ENCODE measurements around the gene CCDC61.
A peak's percentile ranks its signal among the peaks of the same experiment; 100 is the strongest.

Gene CCDC61

DNA sequence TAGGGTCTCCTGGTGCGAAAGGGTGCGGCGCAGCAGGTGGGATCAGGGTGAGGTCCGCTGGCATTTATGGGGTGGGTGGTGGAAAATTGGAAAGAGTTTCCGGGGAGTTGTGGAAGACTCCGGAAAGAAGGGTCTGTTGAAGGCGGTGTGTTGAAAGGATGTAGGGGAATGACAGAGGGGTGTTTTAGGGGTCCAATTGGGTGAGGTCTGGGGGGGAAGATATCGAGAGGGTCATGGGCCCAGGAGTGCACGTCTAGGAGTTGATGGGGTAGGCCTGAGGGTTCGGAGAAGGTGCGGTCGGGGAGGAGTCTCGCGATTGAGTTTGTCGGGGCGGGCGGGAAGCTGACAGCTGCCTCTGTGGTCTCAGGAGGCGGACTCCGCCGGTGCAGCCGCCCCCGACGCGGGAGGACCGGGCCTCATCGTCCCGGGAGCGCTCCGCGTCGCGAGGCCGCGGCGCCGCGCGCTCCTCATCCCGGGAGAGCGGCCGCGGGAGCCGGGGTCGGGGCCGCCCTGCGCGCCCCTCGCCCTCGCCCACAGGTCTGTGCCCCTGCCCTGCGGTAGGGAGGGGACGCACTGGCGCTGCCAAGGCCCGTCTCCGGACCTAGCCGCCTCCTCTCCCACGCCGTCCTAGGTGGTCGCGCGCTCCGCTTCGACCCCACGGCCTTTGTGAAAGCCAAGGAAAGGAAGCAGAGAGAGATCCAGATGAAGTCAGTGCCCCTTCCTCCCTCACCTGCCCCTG, 20.6 kb downstream of the CCDC61 start:
- DNase-seq (ENCODE audit: low read depth) = no peak

DNA sequence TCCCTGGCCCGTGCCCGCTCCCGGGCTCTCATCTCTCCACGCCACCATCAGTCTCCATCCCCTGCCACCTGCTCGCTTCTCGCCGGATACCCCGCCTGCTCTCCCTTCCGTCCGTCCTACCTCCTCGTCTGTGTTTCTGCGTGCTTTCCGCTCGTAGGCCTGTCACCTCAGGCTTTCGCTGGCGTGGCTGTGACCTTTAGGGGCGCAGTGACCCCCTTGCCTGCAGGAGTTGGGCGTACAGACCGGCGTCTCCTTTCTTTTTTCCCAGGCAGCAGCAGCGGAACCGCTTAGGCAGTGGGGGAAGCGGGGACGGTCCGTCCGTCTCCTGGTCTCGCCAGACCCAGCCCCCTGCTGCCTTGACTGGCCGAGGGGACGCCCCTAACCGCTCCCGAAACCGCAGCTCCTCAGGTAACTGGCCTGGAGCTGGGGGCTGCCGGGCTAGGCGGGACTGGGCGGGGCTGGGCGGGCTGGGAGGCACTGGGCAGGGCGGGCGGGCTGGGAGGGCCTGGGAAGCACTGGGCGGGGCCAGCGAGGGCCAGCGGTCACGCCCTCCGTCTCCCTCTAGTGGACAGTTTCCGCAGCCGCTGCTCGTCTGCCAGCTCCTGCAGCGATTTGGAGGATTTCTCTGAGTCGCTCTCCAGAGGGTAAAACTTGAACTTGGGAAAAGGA, 21.3 kb downstream of the CCDC61 start:
- DNase-seq (ENCODE audit: low read depth) = peak; percentile 68

DNA sequence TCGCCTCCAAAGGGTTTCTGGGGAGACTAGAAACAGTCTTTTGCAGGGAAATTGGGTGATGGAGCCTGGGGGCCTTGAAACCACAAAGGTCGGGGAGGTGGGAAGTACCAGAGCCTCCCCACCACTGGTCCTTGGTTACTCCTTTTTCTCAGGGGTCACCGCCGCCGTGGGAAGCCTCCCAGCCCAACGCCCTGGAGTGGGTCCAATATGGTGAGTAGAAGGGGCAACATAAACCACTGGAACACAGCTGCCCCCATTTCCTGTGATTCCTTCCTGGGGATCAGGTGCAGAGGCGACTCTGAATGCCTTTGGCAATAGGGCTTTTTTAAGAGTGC, 21.8 kb downstream of the CCDC61 start:
- no peak for DNase-seq (ENCODE audit: low read depth)

DNA sequence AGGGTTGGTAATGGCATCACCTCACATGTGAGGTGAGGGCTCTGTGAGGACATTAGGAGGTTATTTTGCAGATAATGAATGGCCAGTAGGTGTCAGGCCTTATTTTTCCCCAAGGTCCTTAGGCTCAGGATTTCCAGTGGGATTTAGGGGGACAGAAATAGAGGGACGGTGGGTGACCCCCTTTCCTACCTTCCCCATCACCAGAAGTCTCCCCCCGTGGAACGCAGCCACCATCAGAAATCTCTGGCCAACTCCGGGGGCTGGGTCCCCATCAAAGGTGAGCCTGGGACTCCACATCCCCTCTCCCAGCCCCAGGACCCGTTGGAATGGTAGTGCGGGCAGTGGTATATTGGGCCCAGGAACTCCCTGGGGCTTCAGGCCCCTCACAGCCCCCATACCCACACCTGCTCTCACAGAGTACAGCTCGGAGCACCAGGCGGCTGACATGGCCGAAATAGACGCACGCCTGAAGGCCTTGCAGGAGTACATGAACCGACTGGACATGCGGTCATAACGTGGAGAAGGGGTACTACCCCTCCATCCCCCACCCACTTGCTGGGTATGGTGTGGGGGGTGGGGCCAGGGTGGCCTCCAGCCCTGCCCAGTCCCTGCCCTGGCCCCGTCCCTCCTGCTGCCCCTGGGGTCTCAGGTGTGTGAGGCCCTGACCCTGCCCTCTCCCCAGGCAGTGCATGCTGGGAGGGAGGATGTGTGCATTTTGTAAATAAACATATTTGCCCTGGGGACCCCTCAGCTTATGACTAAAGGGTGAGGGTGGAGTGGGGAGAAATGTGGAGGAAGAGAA, 22.8 kb downstream of the CCDC61 start:
- DNase-seq (ENCODE audit: low read depth) = no peak

DNA sequence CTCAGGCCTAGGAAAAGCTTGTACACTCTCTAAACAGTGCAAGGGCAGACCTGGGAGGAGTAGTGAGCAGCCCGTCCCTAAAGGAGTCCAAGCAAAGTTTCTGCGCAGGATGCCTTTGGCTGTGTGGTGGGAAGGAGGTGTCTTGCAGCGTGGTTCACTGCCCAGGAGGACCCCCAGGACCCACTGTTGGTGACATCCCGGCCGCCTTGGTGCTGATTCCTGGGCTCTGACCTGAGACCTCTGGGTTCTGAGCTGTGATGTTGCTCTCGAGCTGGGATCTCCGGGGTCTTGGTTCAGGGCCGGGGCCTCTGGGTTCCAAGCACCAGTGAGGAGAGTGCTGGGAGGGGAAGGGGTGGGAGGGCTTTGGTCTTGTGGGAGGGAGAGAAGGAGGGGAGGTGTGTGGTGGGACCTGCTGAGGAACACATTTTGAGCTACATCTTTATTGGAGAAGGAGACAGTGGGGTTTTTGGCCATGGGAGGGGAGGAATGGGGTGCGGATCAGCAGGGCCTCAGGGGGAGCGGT, 23.5 kb downstream of the CCDC61 start:
- DNase-seq (ENCODE audit: low read depth) = no peak

DNA sequence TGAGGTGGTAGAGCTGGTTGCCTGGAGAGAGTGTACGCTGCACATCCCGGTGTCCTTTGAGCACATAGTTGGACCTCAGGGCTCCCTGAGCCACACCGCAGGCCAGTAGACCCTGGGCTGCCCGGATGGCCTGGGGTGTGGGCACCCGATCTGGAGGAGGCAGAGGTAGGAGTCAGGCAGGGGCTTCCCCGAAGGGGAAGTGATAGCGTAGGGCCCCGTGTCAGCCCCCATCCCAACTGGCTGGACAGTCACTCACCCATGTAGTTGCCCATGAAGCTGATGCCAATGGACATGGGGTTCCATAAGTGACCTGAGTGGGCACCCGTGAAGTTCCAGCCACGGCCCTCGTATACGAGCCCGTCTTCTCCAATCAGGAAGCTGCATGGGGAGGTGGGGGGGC, 24.0 kb downstream of the CCDC61 start:
- no peak for DNase-seq (ENCODE audit: low read depth)

DNA sequence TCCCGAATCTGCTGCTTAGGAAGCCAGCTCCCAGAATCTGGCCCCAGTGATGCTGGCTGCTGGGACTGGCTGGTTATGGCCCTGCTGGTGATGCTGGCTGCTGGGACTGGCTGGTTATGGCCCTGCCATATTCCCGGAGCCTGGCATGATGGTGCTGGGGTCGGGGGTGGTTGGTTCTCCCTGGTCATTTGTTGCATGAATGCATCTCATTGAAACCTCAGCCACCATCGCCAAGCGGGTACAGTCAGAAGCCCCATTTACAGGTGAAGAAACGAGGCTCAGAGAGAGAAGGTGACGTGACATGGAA, 25.5 kb downstream of the CCDC61 start:
- DNase-seq (ENCODE audit: low read depth) = no peak

DNA sequence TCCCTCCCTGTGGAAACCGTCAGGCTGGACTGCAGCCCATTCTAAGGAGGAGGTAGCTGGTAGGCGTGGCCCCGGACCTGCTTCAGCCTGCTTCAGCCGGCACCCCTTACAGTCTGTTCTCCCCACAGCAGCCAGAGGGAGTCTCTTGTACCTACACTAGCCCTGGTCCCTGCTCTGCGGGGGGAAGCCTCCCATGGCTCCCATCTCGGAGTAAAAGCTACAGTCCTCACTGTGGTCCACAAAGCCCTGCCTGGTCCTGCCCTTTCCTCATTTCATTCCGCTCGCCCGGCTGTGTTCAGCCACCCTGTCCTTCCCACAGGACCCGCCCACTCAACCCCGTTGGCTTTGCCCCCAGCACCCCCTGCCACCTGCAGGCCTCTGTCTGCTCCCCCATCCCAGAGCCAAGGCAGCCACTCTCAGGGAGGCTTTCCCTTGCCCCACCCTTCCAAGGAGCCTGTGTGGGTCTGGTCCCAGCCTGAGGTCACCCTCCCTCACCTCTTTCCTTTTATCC, 26.3 kb downstream of the CCDC61 start:
- no peak for DNase-seq (ENCODE audit: low read depth)

DNA sequence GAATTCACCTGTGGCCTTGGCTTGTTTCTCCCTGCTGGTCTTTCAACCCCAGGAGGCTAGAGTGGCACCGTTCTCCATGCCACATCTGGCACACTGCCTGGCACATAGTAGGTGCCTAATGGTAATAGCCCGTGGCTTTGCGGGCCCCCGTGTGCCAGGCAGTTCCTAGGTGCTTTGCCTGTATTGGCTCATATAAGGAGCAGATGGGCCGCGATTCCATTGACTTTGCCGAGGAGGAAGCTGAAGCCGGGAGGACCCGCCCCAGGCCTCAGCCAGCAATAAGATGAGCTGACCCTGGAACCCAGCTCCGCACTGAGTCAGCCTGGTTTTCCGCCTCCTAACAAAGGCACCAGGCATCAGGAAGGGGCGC, 26.8 kb downstream of the CCDC61 start:
- no peak for DNase-seq (ENCODE audit: low read depth)

DNA sequence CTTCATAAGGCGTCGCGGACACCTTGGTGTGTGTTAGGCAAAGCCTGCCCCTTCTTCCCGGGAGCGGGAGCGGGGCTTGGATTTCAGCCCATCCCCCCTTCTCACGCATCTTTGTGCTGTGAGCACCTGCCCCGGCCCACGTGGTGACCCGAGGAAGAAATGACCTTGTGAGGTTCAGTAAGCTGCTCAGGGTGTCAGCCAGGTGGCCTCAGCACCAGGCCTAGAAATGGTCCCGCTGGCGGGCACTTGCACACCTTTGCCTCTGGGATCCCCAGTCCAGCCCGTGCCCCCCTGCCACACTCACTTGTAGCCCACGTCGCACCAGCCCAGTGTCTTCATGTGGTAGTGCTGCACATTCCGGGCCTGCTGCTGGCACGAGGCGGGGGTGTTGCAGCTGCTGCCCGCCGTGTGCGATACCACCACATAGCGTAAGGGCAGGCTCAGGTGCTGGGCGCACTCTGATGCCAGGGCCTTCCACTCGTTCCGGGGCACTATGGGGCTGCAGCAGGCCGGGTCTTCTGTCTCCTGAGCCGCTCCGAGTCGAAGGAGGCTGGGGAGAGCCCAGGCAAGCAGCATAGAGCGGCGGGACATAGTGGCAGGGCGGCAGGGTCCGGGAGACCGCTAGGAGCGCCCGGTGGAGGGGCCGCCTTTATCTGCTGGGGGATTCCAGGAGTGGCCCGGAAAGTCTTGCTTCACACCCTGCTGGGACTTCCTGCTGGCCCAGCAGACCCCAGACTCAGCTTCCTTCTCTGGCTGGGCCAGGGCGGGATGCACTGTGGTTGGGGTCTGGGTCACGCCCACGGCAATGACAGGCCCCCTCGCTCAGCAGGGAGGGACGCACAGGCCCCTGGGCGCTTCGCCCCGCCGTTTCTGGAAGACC, 27.4 kb downstream of the CCDC61 start, which contains the start of gene PGLYRP1:
Gene PGLYRP1 (minus strand): TSS at position 623 of the 880 bp plus-strand sequence. CDS start 32 bp downstream, at position 591.
- DNase-seq (ENCODE audit: low read depth) = no peak

DNA sequence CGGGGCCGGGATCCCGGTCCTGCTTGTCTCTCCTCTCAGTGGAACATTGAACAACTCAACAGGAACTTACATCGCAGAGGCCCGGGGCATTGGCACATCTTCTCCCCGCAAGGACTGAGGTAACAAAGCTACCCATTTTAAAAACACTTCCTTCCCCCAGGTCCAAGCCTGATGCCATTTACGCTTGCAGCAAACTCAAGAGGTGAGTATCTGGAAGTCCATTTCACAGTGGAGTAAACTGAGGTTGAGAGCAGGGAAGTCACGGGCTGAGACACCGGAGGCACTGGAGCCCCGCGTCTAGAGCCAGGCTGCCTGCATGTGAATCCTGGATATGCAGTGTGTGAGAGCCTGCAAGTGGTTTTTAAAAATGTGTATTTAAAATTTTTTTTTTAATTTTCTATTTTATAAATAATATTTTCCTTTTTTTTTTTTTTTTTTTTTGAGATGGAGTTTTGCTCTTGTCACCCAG, 28.1 kb downstream of the CCDC61 start:
- no peak for DNase-seq (ENCODE audit: low read depth)

DNA sequence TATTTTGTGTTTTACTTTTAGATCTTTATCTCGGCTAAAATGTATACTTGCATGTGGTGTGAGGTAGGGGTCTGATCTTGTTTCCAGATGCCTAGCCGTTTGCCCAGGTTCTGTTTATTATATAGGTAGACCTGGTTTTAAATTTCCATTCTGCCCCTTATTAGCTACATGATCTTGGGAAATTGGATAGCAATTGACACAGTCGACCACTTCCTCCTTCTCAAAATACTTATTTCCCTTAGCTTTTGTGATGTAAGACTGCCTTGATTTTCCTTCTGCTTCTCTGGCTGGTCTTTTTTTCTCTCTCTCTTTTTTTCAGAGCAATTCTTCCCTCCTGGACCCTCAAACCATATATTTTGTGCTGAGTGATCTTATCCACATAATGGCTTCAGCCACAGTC, 30.6 kb downstream of the CCDC61 start:
- DNase-seq (ENCODE audit: low read depth) = no peak

DNA sequence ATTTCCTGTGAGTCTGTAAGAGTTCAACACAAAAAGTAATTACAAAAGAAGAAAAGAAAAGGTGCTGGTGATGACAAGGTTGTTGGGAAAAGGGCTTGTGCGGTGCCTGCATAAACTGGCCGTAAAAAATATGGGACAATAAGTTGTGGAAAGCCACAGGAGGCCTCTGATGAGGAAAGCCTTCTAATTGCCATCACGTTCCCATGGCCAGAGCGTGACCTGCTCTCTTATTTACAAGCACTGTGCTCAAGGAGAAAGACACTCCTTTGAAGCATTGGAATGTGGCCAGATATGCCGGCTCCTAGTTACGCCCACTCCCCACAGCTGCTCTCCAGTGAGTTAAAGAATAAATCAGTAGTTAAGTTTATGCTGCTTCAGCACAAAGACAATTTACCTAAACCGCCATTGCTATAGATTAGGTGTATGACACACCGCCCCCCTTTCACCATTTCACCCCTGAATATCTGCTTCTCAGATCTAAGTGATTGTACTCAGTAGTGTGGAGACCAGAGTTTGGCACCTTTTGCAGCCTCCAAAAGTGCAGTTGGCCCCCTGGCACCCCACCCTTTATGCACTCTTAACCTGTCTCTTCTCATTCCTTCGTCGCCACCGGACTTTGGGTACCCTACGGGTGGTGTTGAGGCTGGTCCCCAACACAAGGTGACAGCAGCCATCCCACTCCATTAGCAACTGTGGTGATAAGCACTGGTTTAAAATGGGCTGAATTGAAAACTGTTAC, 35.7 kb downstream of the CCDC61 start:
- DNase-seq (ENCODE audit: low read depth) = no peak

DNA sequence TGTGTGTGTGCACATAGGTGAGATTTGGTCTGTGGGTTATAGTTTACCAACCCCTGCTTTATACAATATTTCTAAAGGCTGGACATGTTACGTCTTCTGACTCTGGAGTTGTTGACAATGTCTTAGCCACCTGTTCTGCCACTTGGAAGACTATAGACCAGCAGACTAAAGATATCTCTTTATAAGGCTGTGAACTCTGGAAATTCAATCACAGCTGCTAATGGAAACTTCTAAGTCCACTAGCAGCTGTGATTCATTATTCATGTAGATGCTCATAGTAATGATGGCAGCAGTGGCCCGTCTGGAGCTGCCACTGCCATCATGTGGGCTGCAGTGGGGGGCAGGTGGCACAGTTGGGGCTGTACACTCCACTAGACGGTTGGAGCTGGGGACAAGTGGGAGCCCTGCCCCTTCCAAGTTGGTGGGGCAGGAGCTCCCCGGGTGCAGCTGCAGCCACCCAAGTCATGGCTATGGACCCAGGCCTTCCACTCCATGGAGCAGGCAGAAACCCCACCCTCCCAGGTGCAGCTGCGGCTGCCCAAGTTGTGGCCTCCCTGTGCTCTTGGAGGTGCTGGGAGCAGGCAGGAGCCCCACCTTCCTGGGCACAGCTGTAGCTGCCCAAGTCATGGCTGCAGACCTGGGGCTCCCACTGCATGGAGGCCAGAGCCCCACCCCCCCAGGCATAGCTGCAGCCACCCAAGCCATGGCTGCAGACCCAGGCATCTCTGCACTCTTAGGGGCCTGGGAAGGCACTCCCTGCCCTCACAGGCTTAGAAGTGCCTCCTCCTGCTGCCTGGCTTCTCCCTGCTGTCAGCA, 36.7 kb downstream of the CCDC61 start:
- no peak for DNase-seq (ENCODE audit: low read depth)

DNA sequence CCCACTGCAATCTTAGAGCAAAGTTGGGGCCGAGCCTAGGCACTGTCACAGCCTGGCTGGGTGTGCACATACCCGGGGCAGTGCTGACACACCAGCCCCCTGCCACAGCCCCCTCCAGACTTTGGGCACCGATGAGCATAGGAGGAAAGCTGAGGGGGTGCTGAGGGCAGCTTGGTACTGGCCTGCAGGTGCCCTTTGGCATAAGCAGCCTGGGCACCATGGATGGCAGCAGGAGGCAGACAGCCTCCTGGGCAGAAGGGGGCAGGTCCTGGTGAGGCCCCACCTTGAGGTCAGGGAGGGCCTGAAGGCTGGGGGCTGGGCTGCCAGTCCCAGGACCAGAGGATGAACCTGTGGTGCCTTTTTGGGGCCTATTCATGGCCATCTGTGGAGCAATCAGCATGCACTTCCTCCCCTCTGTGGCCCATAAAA, 37.3 kb downstream of the CCDC61 start:
- no peak for DNase-seq (ENCODE audit: low read depth)

DNA sequence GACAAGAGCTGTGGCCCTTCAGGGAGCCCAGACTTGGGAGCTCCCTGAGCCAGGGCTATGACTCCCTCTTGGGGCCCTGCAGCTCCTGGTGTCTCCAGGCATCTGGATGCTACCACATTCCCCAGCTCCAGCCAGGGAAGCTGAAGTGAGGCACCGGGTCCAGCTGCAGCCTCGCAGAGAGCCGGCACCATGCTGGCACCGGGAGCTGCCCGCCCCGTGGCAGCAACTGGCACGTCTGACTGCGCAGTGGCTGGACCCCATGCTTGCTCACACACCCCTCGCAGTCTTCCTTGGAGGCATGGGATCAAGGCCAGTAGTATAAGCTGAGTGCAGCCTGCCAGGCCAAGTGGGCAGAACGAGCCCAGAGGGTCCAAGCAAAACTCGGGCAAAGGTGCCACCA, 38.1 kb downstream of the CCDC61 start:
- no peak for DNase-seq (ENCODE audit: low read depth)

DNA sequence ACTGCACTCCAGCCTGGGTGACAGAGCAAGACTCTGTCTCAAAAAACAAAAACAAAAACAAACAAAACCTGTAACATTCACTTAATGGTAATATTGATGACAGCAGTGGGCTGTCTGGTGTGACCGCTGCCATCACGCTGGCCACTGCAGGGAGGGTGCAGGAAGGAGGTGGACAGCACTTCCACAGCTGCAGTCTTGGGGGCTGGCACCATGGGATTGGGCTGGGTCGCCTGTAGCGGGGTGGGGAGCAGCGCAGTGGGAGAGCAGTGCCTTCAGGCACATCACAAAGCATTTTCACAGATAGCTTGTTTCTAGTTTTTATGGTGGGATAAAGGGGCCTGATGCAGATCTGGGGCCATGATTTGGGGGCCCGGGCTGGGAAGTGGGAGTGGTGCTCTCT, 40.3 kb downstream of the CCDC61 start:
- no peak for DNase-seq (ENCODE audit: low read depth)

DNA sequence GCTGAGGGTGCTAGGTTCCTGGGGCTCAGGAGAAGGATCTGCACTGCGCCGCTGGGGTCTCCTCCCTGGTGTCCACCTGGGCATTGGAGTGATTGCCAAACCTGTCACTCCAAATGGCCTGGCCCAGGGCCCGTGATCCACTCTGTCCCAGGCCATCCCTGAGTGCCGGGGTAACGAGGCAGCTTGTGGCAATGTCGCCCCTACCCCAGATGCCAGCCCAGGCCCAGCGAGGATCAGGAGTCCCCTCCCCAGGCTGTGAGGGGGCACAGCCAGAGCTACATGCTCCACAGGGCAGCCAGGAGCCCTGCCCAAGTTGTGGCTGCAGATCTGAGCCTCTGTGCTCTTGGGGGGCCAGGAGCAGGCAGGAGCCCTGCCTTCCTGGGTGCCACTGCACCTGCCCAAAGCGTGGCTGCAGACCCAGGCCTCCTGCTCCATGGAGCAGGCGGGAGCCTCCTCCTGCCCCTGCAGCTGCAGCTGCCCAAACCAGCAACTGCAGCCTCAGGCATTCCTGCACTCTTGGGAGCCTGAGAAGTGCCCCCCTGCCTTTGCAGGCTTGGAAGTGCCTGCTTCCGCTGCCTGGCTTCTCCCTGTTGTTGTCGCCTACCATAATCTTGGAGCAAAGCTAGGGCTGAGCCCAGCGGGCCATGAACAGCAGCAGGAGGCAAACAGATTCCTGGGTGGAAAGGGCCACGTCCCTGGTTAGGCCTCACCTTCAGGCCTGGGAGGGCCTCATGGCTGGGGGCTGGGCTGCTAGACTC, 40.9 kb downstream of the CCDC61 start:
- no peak for DNase-seq (ENCODE audit: low read depth)

DNA sequence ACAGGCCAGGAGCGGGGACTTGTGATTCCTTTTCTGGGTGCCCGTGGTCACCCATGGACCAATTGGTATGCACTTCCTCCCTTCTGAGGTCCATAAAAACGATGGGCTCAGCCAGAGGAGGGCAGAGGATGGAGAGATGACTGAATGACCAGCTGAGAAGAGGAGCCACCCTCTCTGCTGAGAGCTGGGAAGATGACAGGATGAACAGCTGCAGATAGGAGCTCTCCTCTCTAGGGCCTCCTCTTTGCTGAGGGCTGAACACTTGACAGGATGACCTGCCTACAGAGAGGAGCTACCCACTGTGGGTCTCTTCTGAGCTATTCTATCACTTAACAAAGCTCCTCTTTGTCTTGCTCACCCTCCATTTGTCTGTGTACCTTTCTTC, 41.5 kb downstream of the CCDC61 start:
- DNase-seq (ENCODE audit: low read depth) = no peak

All from stimulated activated CD8-positive, alpha-beta memory T cell treated with anti-CD3 and anti-CD28 coated beads, Interleukin-12 subunit alpha, Interleukin-12 subunit beta, amount 100 ng/mL, for 4 hours (primary cell).